H1 (cell line): ENCODE results near the gene SLC6A6. TPM values are rescaled to one million over a fixed set of nuclear protein-coding genes. Genes with fewer than 3 reads are reported as not detected.

Experiments
- YY1 ChIP-seq: IDR thresholded peaks from 2 replicates; pipeline ENCODE4 v1.6.1; 2011; ENCODE audit warnings: low read depth, mild to moderate bottlenecking, low read length
- polyA plus RNA-seq, 7 experiments: library from polyadenylated mRNA; depleted of rRNA in 3 of 7; stranded (reverse) in 5 of 7; unstranded in 2 of 7; fragments of >200 nt in 5 of 7; fragments of 200-250 nt in 2 of 7; gene quantifications; 1 replicate in 5 of 7; 2 replicates in 1 of 7; 4 replicates in 1 of 7; pipeline versions ENCODE4 v1.2.1 to v1.2.3, GENCODE V29; 2011 to 2013; ENCODE audit warnings: missing spikeins in 2 of 7, mixed read lengths in 2 of 7
- total RNA-seq: library from RNA; stranded (reverse); fragmentation: NEBNext Ultra II Directional; extraction: Animal tissue kit (Norgen Biotek cat#: 25700); gene quantifications from 2 replicates; pipeline ENCODE4 v1.2.1, GENCODE V29; 2021

SLC6A6 gene
- total and polyA plus RNA-seq, 2 of the 8 experiments (the other 6 are each of a cell fraction or from before 2014, with no cell fraction given) = 66.2 to 144 TPM

GRCh38 chr3:14459787-14460186 is 57.4 kb downstream of the SLC6A6 start (continued):
- TF ChIP-seq YY1 = no peak
